Measurements from ENCODE around the gene GLDN. TPM values are rescaled to one million over a fixed set of nuclear protein-coding genes. Genes with fewer than 3 reads are reported as not detected.

GLDN gene
- total RNA-seq, 2 donors from 2014 or later = not detected

GRCh38 chr15:51314391-51315337 lies 26.8 kb upstream of the GLDN start:
- ATAC-seq (no peak), DNase-seq (ENCODE audit: low spot score) (no peak)
- H3K27ac Mint-ChIP-seq = no peak overlapping the region
- peaks cover 7% of the 10 kb centered on the region in 2 donors for H3K27me3 Mint-ChIP-seq
- H3K36me3 Mint-ChIP-seq = no peaks in the 10 kb centered on the region
- H3K4me3 Mint-ChIP-seq = no peak overlapping the region
- H3K9me3 Mint-ChIP-seq = no peaks in the 10 kb centered on the region
- no peaks in the 10 kb centered on the region for H3K4me1 Mint-ChIP-seq (ENCODE audit: low read depth in 2 of 2)

- Mint-ChIP-seq H3K27ac (no peak overlapping the region), H3K27me3 (peaks cover 10 to 13% of the 10 kb centered on the region in 2 donors), H3K9me3 (no peaks in the 10 kb centered on the region), H3K4me1 (ENCODE audit: low read depth in 2 of 2) (no peaks in the 10 kb centered on the region), H3K36me3 (no peaks in the 10 kb centered on the region), H3K4me3 (no peak overlapping the region)
- ATAC-seq (no peak), DNase-seq (ENCODE audit: low spot score) (no peak)
Observed at GRCh38 chr15:51315726-51316125, 25.7 kb upstream of the GLDN start.

GRCh38 chr15:51316636-51317035 lies 24.8 kb upstream of the GLDN start:
- ATAC-seq (no peak), DNase-seq (ENCODE audit: low spot score) (no peak)
- H3K36me3 Mint-ChIP-seq = no peaks in the 10 kb centered on the region

GRCh38 chr15:51318382-51319150 lies 22.9 kb upstream of the GLDN start:
- DNase-seq (ENCODE audit: low spot score) = no peak
- no peak overlapping the region for H3K27ac Mint-ChIP-seq
- H3K4me1 Mint-ChIP-seq (ENCODE audit: low read depth in 2 of 2) = no peaks in the 10 kb centered on the region
- ATAC-seq = no peak
- peaks cover 9 to 22% of the 10 kb centered on the region in 2 donors for H3K27me3 Mint-ChIP-seq
- no peaks in the 10 kb centered on the region for H3K36me3 Mint-ChIP-seq
- H3K9me3 Mint-ChIP-seq = no peaks in the 10 kb centered on the region
- H3K4me3 Mint-ChIP-seq = no peak overlapping the region

More at GRCh38 chr15:51316636-51317035, 24.8 kb upstream of the GLDN start:
- no peak overlapping the region for H3K27ac Mint-ChIP-seq
- H3K9me3 Mint-ChIP-seq = no peaks in the 10 kb centered on the region
- peaks cover 13 to 22% of the 10 kb centered on the region in 2 donors for H3K27me3 Mint-ChIP-seq
- H3K4me3 Mint-ChIP-seq = no peak overlapping the region
- no peaks in the 10 kb centered on the region for H3K4me1 Mint-ChIP-seq (ENCODE audit: low read depth in 2 of 2)

- Mint-ChIP-seq H3K27ac (no peak overlapping the region), H3K9me3 (no peaks in the 10 kb centered on the region), H3K4me1 (ENCODE audit: low read depth in 2 of 2) (no peaks in the 10 kb centered on the region), H3K36me3 (no peaks in the 10 kb centered on the region), H3K27me3 (peaks cover 9 to 22% of the 10 kb centered on the region in 2 donors), H3K4me3 (no peak overlapping the region)
- ATAC-seq = no peak
- DNase-seq (ENCODE audit: low spot score) = no peak
Observed at GRCh38 chr15:51319539-51319938, 21.9 kb upstream of the GLDN start.

- DNase-seq (ENCODE audit: low spot score) (no peak), ATAC-seq (no peak)
- H3K4me1 Mint-ChIP-seq (ENCODE audit: low read depth in 2 of 2) = no peaks in the 10 kb centered on the region
- H3K27ac Mint-ChIP-seq = no peak overlapping the region
- peaks cover 9 to 22% of the 10 kb centered on the region in 2 donors for H3K27me3 Mint-ChIP-seq
- no peak overlapping the region for H3K4me3 Mint-ChIP-seq
- H3K36me3 Mint-ChIP-seq = no peaks in the 10 kb centered on the region
- no peaks in the 10 kb centered on the region for H3K9me3 Mint-ChIP-seq
Observed at GRCh38 chr15:51320843-51321242, 20.6 kb upstream of the GLDN start.

- H3K9me3 Mint-ChIP-seq = no peaks in the 10 kb centered on the region
- H3K4me3 Mint-ChIP-seq = no peak overlapping the region
- no peaks in the 10 kb centered on the region for H3K4me1 Mint-ChIP-seq (ENCODE audit: low read depth in 2 of 2)
- no peaks in the 10 kb centered on the region for H3K36me3 Mint-ChIP-seq
- no peak for DNase-seq (ENCODE audit: low spot score)
- H3K27me3 Mint-ChIP-seq = peaks cover 9 to 22% of the 10 kb centered on the region in 2 donors
- H3K27ac Mint-ChIP-seq = no peak overlapping the region
- ATAC-seq = no peak
Observed at GRCh38 chr15:51321316-51321715, 20.1 kb upstream of the GLDN start.

GRCh38 chr15:51322621-51323296 lies 18.7 kb upstream of the GLDN start:
- ATAC-seq (no peak), DNase-seq (ENCODE audit: low spot score) (no peak)
- Mint-ChIP-seq H3K36me3 (no peaks in the 10 kb centered on the region), H3K9me3 (no peaks in the 10 kb centered on the region), H3K4me1 (ENCODE audit: low read depth in 2 of 2) (no peaks in the 10 kb centered on the region), H3K27me3 (peaks cover 7 to 22% of the 10 kb centered on the region in 2 donors), H3K4me3 (no peak overlapping the region), H3K27ac (no peak overlapping the region)

- no peak for DNase-seq (ENCODE audit: low spot score)
- no peaks in the 10 kb centered on the region for H3K4me1 Mint-ChIP-seq (ENCODE audit: low read depth in 2 of 2)
- ATAC-seq = no peak
- no peak overlapping the region for H3K4me3 Mint-ChIP-seq
- no peak overlapping the region for H3K27ac Mint-ChIP-seq
- no peaks in the 10 kb centered on the region for H3K9me3 Mint-ChIP-seq
- H3K27me3 Mint-ChIP-seq = peaks cover 7 to 21% of the 10 kb centered on the region in 2 donors
- H3K36me3 Mint-ChIP-seq = no peaks in the 10 kb centered on the region
Observed at GRCh38 chr15:51323749-51324148, 17.7 kb upstream of the GLDN start.

GRCh38 chr15:51325167-51325566 lies 16.3 kb upstream of the GLDN start:
- Mint-ChIP-seq H3K4me1 (ENCODE audit: low read depth in 2 of 2) (no peaks in the 10 kb centered on the region), H3K36me3 (no peaks in the 10 kb centered on the region), H3K9me3 (no peaks in the 10 kb centered on the region), H3K27me3 (peaks cover 9 to 10% of the 10 kb centered on the region in 2 donors), H3K27ac (no peak overlapping the region), H3K4me3 (no peak overlapping the region)
- DNase-seq (ENCODE audit: low spot score) = no peak
- ATAC-seq = no peak

- DNase-seq (ENCODE audit: low spot score) (no peak), ATAC-seq (no peak)
- Mint-ChIP-seq H3K27me3 (peaks cover 0 to 5% of the 10 kb centered on the region in 2 donors), H3K36me3 (no peaks in the 10 kb centered on the region), H3K4me3 (no peak overlapping the region), H3K27ac (no peak overlapping the region), H3K4me1 (ENCODE audit: low read depth in 2 of 2) (no peaks in the 10 kb centered on the region), H3K9me3 (no peaks in the 10 kb centered on the region)
Observed at GRCh38 chr15:51327081-51327480, 14.4 kb upstream of the GLDN start.

- Mint-ChIP-seq H3K27me3 (peaks cover 0 to 5% of the 10 kb centered on the region in 2 donors), H3K36me3 (no peaks in the 10 kb centered on the region), H3K9me3 (no peaks in the 10 kb centered on the region), H3K4me1 (ENCODE audit: low read depth in 2 of 2) (no peaks in the 10 kb centered on the region), H3K4me3 (no peak overlapping the region), H3K27ac (no peak overlapping the region)
- DNase-seq (ENCODE audit: low spot score) (no peak), ATAC-seq (no peak)
Observed at GRCh38 chr15:51328926-51329325, 12.5 kb upstream of the GLDN start.

- Mint-ChIP-seq H3K36me3 (no peaks in the 10 kb centered on the region), H3K9me3 (no peaks in the 10 kb centered on the region), H3K4me1 (ENCODE audit: low read depth in 2 of 2) (no peaks in the 10 kb centered on the region), H3K27ac (no peak overlapping the region), H3K4me3 (no peak overlapping the region), H3K27me3 (peaks cover 7 to 9% of the 10 kb centered on the region in 2 donors)
- no peak for DNase-seq (ENCODE audit: low spot score)
- no peak for ATAC-seq
Observed at GRCh38 chr15:51331141-51331540, 10.3 kb upstream of the GLDN start.
